ENCODE results near the gene SERPING1.

Gene SERPING1

GRCh38 chr11:57585301-57585700, 12.2 kb upstream of the SERPING1 start:
- H3K9me3 ChIP-seq (replicated peaks in 1 of 11): peaks cover 5 to 27% (median 16%) of the 10 kb centered on the region in 11 experiments; a peak in 20 of 22 replicates
- H3K27ac ChIP-seq: peak overlapping the region in 6 of 11 experiments; percentile 19 to 57 (median 43); a peak in 9 of 22 replicates
- H3K4me1 ChIP-seq: peaks cover 31 to 47% (median 39%) of the 10 kb centered on the region in 10 experiments
- TF ChIP-seq Cebpa-rat (IDR thresholded peaks at IDR 0.05): no peak
- no peaks in the 10 kb centered on the region for H3K27me3 ChIP-seq
- H3K36me3 ChIP-seq: 0 out of 22 replicates have a peak, but pooled peaks cover 0 to 5% (median 0%) of the 10 kb centered on the region in 11 experiments
- H3K4me3 ChIP-seq: peak overlapping the region in 1 of 10 experiments; percentile 13; a peak in 1 of 20 replicates
- 0 out of 22 replicates have a peak overlapping the region, but pooled peaks of 2 of the 11 experiments have one; percentile 1 for H3K9ac ChIP-seq
- H3K4me2 ChIP-seq: peak overlapping the region; percentile 42 to 86 (median 69)
- H4K20me1 ChIP-seq: no peaks in the 10 kb centered on the region

- H3K4me2 ChIP-seq: peak overlapping the region in 9 of 11 experiments; percentile 8 to 86 (median 69); a peak in 11 of 22 replicates
- H4K20me1 ChIP-seq: no peaks in the 10 kb centered on the region
- TF ChIP-seq Cebpa-rat (IDR thresholded peaks at IDR 0.05): no peak
- 0 out of 22 replicates have a peak, but pooled peaks cover 0 to 5% (median 0%) of the 10 kb centered on the region in 11 experiments for H3K36me3 ChIP-seq
- peaks cover 5 to 27% (median 16%) of the 10 kb centered on the region in 11 experiments; a peak in 20 of 22 replicates for H3K9me3 ChIP-seq (replicated peaks in 1 of 11)
- H3K4me1 ChIP-seq: peaks cover 31 to 47% (median 39%) of the 10 kb centered on the region in 10 experiments
- H3K27ac ChIP-seq: peak overlapping the region in 5 of 11 experiments; percentile 2 to 57 (median 8); a peak in 3 of 22 replicates
- H3K9ac ChIP-seq: no peak overlapping the region
- no peaks in the 10 kb centered on the region for H3K27me3 ChIP-seq
- no peak overlapping the region for H3K4me3 ChIP-seq
These were observed 10.7 kb upstream of the SERPING1 start for GRCh38 chr11:57586711-57587245.

GRCh38 chr11:57588046-57588710, 9.3 kb upstream of the SERPING1 start:
- H3K4me3 ChIP-seq: no peak overlapping the region
- TF ChIP-seq Cebpa-rat (IDR thresholded peaks at IDR 0.05): no peak
- no peak overlapping the region for H3K9ac ChIP-seq
- peaks cover 31 to 46% (median 38%) of the 10 kb centered on the region in 10 experiments for H3K4me1 ChIP-seq
- H3K36me3 ChIP-seq: 0 out of 22 replicates have a peak, but pooled peaks cover 0 to 5% (median 0%) of the 10 kb centered on the region in 11 experiments
- H3K4me2 ChIP-seq: peak overlapping the region in 1 of 11 experiments; percentile 50; a peak in 2 of 22 replicates
- no peaks in the 10 kb centered on the region for H4K20me1 ChIP-seq
- H3K27ac ChIP-seq: no peak overlapping the region; a peak in 1 of 22 replicates
- peaks cover 5 to 27% (median 16%) of the 10 kb centered on the region in 11 experiments; a peak in 20 of 22 replicates for H3K9me3 ChIP-seq (replicated peaks in 1 of 11)
- H3K27me3 ChIP-seq: no peaks in the 10 kb centered on the region

DNA sequence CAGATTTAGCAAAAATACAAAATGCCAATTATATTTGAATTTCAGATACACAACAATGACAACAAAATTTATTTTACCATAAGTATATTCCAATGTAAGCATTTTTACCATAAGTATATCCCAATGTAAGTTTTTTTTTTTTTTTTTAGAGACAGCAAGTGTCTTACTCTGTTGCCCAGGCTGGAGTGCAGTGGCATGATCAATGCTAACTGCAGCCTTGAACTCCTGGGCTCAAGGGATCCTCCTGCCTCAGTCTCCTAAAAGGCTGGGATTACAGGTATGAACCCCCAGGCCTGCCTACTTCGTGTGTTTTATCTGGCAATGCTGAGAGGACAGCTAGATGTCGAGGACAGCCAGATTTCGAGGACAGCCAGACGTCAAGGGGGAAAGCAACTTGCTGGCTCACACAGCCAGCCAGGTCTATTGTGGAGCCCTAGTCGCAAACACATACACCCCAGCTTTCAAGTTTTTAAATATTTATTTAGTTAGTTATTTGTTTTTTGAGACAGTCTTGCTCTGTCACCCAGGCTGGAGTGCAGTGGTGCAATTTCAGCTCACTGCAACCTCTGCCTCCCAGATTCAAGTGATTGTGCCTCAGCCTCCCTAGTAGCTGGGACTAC, 1.1 kb upstream of the SERPING1 start:
- no peak overlapping the region for H3K4me2 ChIP-seq
- no peak overlapping the region for H3K27ac ChIP-seq

DNA sequence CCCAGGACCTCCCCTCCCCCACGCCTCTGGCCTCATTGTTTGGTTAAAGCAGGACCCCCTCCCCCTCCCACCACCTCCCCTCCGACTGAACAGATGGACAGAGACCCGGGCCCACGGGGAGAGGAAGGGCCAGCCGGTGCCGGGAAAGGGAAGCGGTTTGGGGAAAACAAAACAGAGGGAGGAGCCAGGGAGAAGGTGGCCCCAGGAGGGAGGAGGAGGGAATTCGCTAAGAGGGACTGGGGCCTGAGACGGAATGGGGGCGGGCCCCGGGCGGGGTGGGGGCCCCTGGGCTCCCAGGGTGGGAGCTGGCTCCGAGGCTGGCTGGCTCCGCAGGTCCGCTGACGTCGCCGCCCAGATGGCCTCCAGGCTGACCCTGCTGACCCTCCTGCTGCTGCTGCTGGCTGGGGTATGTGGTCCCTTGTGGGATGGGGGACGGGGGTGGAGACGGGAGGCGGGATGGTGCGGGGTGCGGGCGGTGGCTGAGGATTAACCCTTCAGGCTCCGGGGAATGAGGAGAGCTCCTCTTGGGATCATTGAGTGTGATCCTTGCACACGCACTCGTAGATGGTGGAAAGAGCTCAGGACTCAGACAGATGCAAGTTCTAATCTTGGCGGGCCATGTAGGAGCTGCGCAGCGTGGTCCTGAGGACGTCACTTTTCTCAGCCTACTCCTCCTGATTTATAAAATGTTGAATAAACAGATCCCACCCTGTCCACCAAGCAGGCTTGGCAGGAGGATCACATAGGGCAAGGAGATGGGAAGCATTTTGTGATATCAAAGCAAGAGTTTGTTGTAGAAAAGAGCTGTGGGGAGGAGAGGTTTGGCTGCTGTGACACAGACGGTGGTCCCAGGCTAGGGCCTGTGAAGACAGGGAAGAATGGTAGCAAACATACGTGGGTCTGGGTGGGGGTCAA, 688 bp downstream of the SERPING1 start:
- Histone ChIP-seq H3K36me3 (no peaks in the 10 kb centered on the region), H3K9me3 (replicated peaks in 1 of 11) (no peaks in the 10 kb centered on the region), H3K4me2 (peak overlapping the region; percentile 70 to 86 (median 76)), H3K27me3 (peaks cover 0 to 12% (median 2%) of the 10 kb centered on the region in 11 experiments; a peak in 5 of 22 replicates), H3K9ac (peak overlapping the region; percentile 37 to 73 (median 63); a peak in 20 of 22 replicates), H3K27ac (peak overlapping the region in 8 of 11 experiments; percentile 35 to 71 (median 54); a peak in 15 of 22 replicates), H3K4me1 (peaks cover 11 to 31% (median 18%) of the 10 kb centered on the region in 10 experiments), H4K20me1 (no peaks in the 10 kb centered on the region), H3K4me3 (peak overlapping the region; percentile 38 to 68 (median 55))
- no peak for TF ChIP-seq Cebpa-rat (IDR thresholded peaks at IDR 0.05)

More for the DNA sequence above, 1.1 kb upstream of the SERPING1 start:
- Histone ChIP-seq H3K4me3 (no peak overlapping the region), H4K20me1 (no peaks in the 10 kb centered on the region), H3K4me1 (peaks cover 11 to 30% (median 17%) of the 10 kb centered on the region in 10 experiments; a peak in 18 of 20 replicates), H3K27me3 (peaks cover 0 to 12% (median 2%) of the 10 kb centered on the region in 11 experiments; a peak in 5 of 22 replicates), H3K9me3 (replicated peaks in 1 of 11) (no peaks in the 10 kb centered on the region), H3K36me3 (no peaks in the 10 kb centered on the region), H3K9ac (no peak overlapping the region)
- no peak for TF ChIP-seq Cebpa-rat (IDR thresholded peaks at IDR 0.05)

DNA sequence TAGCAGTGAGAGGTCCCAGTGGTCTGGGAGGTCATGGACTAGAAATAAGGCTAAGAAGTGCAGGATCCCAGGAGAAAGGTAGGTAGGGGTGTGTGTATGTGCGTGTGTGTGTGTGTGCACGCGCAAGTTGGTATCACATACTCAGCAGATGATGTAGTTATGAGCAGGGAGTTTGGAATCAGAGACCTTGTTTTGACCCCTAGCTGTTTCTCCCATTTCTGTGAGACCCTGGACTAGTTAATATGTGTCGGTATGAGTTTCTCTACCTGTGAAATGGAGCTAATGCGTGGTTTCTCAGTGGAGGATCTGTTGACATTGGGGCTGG, 1.3 kb downstream of the SERPING1 start:
- peaks cover 17 to 38% (median 24%) of the 10 kb centered on the region in 10 experiments for H3K4me1 ChIP-seq
- no peak for TF ChIP-seq Cebpa-rat (IDR thresholded peaks at IDR 0.05)
- H3K27ac ChIP-seq: peak overlapping the region in 1 of 11 experiments; percentile 63; a peak in 1 of 22 replicates
- peaks cover 0 to 12% (median 2%) of the 10 kb centered on the region in 11 experiments; a peak in 5 of 22 replicates for H3K27me3 ChIP-seq
- H4K20me1 ChIP-seq: no peaks in the 10 kb centered on the region
- peak overlapping the region in 3 of 11 experiments; percentile 65 to 73 (median 67); a peak in 3 of 22 replicates for H3K9ac ChIP-seq
- H3K9me3 ChIP-seq (replicated peaks in 1 of 11): no peaks in the 10 kb centered on the region
- peak overlapping the region; percentile 70 to 86 (median 76) for H3K4me2 ChIP-seq
- H3K4me3 ChIP-seq: peak overlapping the region in 7 of 10 experiments; percentile 50 to 68 (median 57); a peak in 10 of 20 replicates
- no peaks in the 10 kb centered on the region for H3K36me3 ChIP-seq

DNA sequence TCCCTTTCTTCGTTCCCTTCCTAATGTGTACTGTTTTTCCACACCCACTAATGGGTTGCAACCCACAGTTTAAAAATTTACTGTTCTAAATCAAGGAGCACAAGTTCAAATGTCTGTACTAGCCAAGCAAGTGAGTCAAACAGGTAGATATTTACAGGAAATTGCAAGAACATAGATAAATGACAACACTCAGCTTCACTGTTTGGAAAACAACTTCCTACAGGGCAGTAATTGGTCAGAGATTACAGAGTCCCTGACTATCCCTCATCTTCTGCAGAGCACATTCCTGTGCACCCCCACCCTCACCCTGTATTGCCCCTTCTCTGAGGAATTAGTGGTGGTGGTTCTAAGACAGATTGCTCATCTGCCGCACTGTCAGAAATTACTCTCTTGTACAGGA, 1.9 kb downstream of the SERPING1 start:
- Histone ChIP-seq H3K4me1 (peaks cover 23 to 44% (median 30%) of the 10 kb centered on the region in 10 experiments), H3K4me3 (no peak overlapping the region; a peak in 2 of 20 replicates), H3K27me3 (peaks cover 0 to 12% (median 2%) of the 10 kb centered on the region in 11 experiments; a peak in 5 of 22 replicates), H4K20me1 (no peaks in the 10 kb centered on the region), H3K27ac (no peak overlapping the region), H3K4me2 (peak overlapping the region in 10 of 11 experiments; percentile 70 to 86 (median 76); a peak in 17 of 22 replicates), H3K9ac (no peak overlapping the region), H3K36me3 (no peaks in the 10 kb centered on the region), H3K9me3 (replicated peaks in 1 of 11) (no peaks in the 10 kb centered on the region)
- TF ChIP-seq Cebpa-rat (IDR thresholded peaks at IDR 0.05): no peak

DNA sequence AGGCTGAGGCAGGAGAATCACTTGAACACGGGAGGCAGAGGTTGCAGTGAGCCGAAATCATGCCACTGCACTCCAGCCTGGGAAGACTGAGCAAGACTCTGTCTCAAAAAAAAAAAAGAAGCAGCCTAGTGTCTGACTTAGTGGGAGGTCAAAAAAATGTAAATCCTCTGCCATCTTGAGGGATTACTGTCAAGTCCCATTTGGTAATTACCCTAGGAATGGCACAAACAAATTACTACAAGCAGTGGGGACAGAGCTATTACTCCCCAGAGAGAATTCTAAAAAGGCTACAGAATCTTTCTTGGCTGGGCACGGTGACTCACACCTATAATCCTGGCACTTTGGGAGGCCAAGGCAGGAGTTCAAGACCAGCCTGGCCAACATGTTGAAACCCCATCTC, 3.8 kb downstream of the SERPING1 start:
- no peaks in the 10 kb centered on the region for H4K20me1 ChIP-seq
- H3K4me3 ChIP-seq: no peak overlapping the region
- peaks cover 0 to 12% (median 2%) of the 10 kb centered on the region in 11 experiments; a peak in 5 of 22 replicates for H3K27me3 ChIP-seq
- no peaks in the 10 kb centered on the region for H3K9me3 ChIP-seq (replicated peaks in 1 of 11)
- H3K4me1 ChIP-seq: peaks cover 28 to 52% (median 37%) of the 10 kb centered on the region in 10 experiments
- TF ChIP-seq Cebpa-rat (IDR thresholded peaks at IDR 0.05): no peak
- peaks cover 0 to 8% (median 0%) of the 10 kb centered on the region in 11 experiments; a peak in 1 of 22 replicates for H3K36me3 ChIP-seq
- no peak overlapping the region for H3K4me2 ChIP-seq
- no peak overlapping the region for H3K27ac ChIP-seq
- H3K9ac ChIP-seq: no peak overlapping the region

Measured in BLaER1 treated with 17β-estradiol and CSF1 and Interleukin-3, amounts not matched to agents 10 nM and 100 nM (cell line).